Measurements from ENCODE around the gene TBC1D22A. TPM values are rescaled to one million over a fixed set of nuclear protein-coding genes. Genes with fewer than 3 reads are reported as not detected.

The TBC1D22A gene
- polyA plus RNA-seq, 1 experiment: 19.8 TPM

GRCh38 chr22:46958658-46959057, 196.2 kb downstream of the TBC1D22A start:
- no peaks in the 10 kb centered on the region for H3K27me3 ChIP-seq (ENCODE audit: control insufficient read depth, insufficient read depth, low read length)
- ChIA-PET POLR2A (no interaction called here), CTCF (no interaction called here)
- no peak overlapping the region for H3K27ac ChIP-seq (ENCODE audit: low read depth, low read length)
- no peak for DNase-seq (ENCODE audit: low read depth, low spot score)
- H3K9me3 ChIP-seq (ENCODE audit: control insufficient read depth, insufficient read depth, low read length): no peaks in the 10 kb centered on the region; the same call in 1 of the 2 replicates
- TF ChIP-seq CTCF (IDR thresholded peaks at IDR 0.05; ENCODE audit: low read depth, low read length): no peak
- no peak overlapping the region for H3K4me3 ChIP-seq (ENCODE audit: low read depth, low read length)

- no peak for TF ChIP-seq CTCF (IDR thresholded peaks at IDR 0.05; ENCODE audit: low read depth, low read length)
- DNase-seq (ENCODE audit: low read depth, low spot score): no peak
- ChIA-PET POLR2A (no interaction called here), CTCF (no interaction called here)
- Histone ChIP-seq H3K27ac (ENCODE audit: low read depth, low read length) (no peak overlapping the region), H3K9me3 (ENCODE audit: control insufficient read depth, insufficient read depth, low read length) (no peaks in the 10 kb centered on the region; the same call in 1 of the 2 replicates), H3K4me3 (ENCODE audit: low read depth, low read length) (no peak overlapping the region), H3K27me3 (ENCODE audit: control insufficient read depth, insufficient read depth, low read length) (no peaks in the 10 kb centered on the region)
Observed at GRCh38 chr22:46959369-46959768, 196.9 kb downstream of the TBC1D22A start.

- POLR2A ChIA-PET: no interaction called here
- no peak overlapping the region for H3K4me3 ChIP-seq (ENCODE audit: low read depth, low read length)
- H3K9me3 ChIP-seq (ENCODE audit: control insufficient read depth, insufficient read depth, low read length): no peaks in the 10 kb centered on the region; the same call in 1 of the 2 replicates
- H3K27ac ChIP-seq (ENCODE audit: low read depth, low read length): no peak overlapping the region
- CTCF ChIA-PET: no interaction called here
- TF ChIP-seq CTCF (IDR thresholded peaks at IDR 0.05; ENCODE audit: low read depth, low read length): no peak
- no peaks in the 10 kb centered on the region for H3K27me3 ChIP-seq (ENCODE audit: control insufficient read depth, insufficient read depth, low read length)
- DNase-seq (ENCODE audit: low read depth, low spot score): no peak
Observed at GRCh38 chr22:46961591-46962295, 199.3 kb downstream of the TBC1D22A start.

GRCh38 chr22:46962406-46962805, 200.0 kb downstream of the TBC1D22A start:
- TF ChIP-seq CTCF (IDR thresholded peaks at IDR 0.05; ENCODE audit: low read depth, low read length): no peak
- H3K27ac ChIP-seq (ENCODE audit: low read depth, low read length): no peak overlapping the region
- DNase-seq (ENCODE audit: low read depth, low spot score): no peak
- ChIA-PET POLR2A (no interaction called here), CTCF (no interaction called here)
- H3K4me3 ChIP-seq (ENCODE audit: low read depth, low read length): no peak overlapping the region
- H3K27me3 ChIP-seq (ENCODE audit: control insufficient read depth, insufficient read depth, low read length): no peaks in the 10 kb centered on the region
- H3K9me3 ChIP-seq (ENCODE audit: control insufficient read depth, insufficient read depth, low read length): no peaks in the 10 kb centered on the region; the same call in 1 of the 2 replicates

- Histone ChIP-seq H3K9me3 (ENCODE audit: control insufficient read depth, insufficient read depth, low read length) (no peaks in the 10 kb centered on the region; the same call in 1 of the 2 replicates), H3K27me3 (ENCODE audit: control insufficient read depth, insufficient read depth, low read length) (no peaks in the 10 kb centered on the region), H3K4me3 (ENCODE audit: low read depth, low read length) (no peak overlapping the region), H3K27ac (ENCODE audit: low read depth, low read length) (no peak overlapping the region)
- DNase-seq (ENCODE audit: low read depth, low spot score): no peak
- ChIA-PET CTCF (no interaction called here), POLR2A (interaction anchor here (0.5 kb wide), 1 partner anchor 85 kb away, joined by 5 read pairs; no protein-coding TSS in a partner anchor)
- no peak for TF ChIP-seq CTCF (IDR thresholded peaks at IDR 0.05; ENCODE audit: low read depth, low read length)
Observed at GRCh38 chr22:46963672-46964545, 201.5 kb downstream of the TBC1D22A start.

All from AG04450 (cell line).